GM21737 (cell line): ENCODE measurements around the gene HERC6.
"Not testable (repeated sequence)": the region's sequence is repeated elsewhere in the genome, so short reads cannot be mapped to it uniquely, and the experiment has no call there.

Experiments
- ATAC-seq: cut with Tn5 transposase; IDR thresholded peaks from one replicate; pipeline ENCODE4 v1.9.1; 2021; ENCODE audit warnings: mild to moderate bottlenecking, moderate library complexity; ENCODE audit not compliant: unreplicated experiment

Gene HERC6

DNA sequence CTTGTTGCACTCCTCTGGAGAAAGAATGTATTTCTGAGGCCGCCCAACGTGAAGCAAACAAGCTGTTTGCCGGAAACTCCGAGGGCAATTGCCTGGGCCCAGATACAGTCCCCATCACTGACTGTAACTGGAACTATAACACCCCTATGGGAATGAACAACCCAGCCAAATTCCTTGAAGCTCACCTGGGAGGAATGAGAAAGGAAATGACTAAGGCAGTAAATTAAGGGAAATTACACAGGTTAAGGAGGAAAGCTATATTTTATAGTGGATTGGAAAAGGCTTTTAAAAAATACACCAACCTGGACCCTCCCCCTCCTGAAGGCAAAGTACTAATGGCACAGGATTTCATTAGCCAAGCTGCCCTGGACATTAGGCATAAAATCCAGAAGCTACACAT is 66.6 kb downstream of the HERC6 start:
- ATAC-seq: no peak

GRCh38 chr4:88446124-88446523 is 67.5 kb downstream of the HERC6 start:
- ATAC-seq: no peak

GRCh38 chr4:88447371-88448095 is 68.9 kb downstream of the HERC6 start:
- ATAC-seq: no peak

- not testable (repeated sequence) for ATAC-seq
Observed at GRCh38 chr4:88448211-88448765, 69.6 kb downstream of the HERC6 start.

DNA sequence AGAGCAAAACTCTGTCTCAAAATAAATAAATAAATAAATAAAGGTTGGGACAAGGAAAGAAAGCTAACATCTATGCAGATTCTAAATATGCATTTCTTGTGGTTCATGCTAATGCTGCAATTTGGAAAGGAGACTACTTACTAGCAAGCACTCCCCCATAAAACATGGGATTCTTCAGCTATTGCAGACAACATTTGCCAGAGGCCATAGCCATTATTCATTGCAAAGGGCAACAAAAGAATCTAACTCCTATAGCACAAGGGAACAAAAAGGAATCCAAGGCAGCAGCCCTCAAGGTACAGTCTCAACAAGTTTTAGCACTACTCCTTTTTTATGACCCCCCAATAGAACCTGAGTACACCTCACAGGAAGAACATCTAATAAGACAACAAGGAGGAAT is 70.2 kb downstream of the HERC6 start:
- no peak for ATAC-seq

- no peak for ATAC-seq
Observed at GRCh38 chr4:88449290-88449689, 70.6 kb downstream of the HERC6 start.

DNA sequence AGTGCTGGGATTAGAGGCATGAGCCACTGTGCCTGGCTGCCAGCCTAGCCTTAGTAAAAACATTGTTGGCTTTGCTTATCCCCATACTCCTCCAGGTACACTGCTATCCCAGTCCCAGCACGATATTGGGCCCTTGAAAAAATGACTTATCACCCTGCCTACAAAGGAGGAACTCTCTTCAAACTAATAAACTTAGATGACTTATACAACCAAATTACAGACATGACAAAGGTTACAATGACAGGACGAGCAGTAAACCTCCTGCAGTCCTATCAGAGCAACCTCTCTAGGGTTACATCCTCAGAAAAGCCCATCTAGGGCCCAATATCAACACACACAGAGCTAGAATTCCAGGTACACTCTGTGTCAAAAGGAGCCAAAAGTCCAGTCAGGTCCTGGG is 72.6 kb downstream of the HERC6 start:
- ATAC-seq: no peak

DNA sequence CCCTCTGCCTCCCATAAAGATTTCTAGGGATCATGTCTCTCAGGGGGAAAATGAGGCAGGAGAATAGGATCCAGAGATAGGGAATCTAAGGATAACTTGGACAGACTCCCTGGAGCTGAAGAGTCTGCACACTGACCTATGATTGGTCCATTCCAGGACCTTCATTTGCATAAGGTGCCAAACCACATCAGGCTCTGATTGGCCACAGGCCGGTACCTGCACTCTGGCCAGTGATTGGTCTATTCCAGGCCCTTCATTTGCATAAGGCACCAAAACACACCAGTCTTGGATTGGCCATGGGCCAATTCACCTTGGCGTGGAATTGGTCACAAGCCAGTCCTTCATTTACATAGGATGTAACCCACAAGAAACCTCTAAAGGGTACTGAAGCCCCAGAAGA is 74.3 kb downstream of the HERC6 start:
- no peak for ATAC-seq

- peak; percentile 90 for ATAC-seq
Observed at GRCh38 chr4:88456670-88457306, 78.1 kb downstream of the HERC6 start, which contains the start of gene HERC5. TSS of gene HERC5 (plus strand) at chr4:88457119. CDS start at chr4:88457270, 151 bp downstream.

DNA sequence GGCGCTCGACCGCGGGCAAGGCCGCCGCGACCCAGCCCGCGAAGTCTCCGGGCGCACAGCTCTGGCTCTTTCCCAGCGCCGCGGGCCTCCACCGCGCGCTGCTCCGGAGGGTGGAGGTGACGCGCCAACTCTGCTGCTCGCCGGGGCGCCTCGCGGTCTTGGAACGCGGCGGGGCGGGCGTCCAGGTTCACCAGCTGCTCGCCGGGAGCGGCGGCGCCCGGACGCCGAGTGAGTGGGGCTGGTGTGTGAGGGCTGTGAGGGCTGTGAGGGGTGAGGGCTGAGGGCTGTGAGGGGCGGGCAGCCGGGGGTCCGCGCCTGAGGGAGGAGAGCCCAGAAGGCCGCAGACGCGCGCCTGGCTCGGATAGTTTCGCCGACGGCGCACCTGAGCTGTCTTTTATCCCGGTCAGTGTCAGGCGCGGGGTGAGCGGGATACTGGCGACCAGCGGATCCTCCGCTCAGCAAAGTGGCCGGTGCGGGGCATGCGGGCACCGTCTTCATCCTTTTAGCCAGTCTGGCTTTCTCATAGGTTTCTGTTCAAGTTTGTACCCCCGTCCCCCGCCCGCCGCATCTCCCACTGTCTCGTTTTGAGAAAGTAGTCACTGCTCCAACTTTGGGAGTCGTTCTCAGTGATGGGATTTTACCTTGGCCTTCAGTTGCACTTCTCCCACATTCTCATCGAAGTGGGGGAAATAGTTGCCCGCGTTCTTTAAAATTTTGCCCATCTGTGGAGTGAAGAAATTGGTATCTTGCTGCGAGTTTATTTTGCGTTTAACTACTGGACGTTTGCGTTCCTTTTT is 78.9 kb downstream of the HERC6 start:
- ATAC-seq: peak; percentile 47

DNA sequence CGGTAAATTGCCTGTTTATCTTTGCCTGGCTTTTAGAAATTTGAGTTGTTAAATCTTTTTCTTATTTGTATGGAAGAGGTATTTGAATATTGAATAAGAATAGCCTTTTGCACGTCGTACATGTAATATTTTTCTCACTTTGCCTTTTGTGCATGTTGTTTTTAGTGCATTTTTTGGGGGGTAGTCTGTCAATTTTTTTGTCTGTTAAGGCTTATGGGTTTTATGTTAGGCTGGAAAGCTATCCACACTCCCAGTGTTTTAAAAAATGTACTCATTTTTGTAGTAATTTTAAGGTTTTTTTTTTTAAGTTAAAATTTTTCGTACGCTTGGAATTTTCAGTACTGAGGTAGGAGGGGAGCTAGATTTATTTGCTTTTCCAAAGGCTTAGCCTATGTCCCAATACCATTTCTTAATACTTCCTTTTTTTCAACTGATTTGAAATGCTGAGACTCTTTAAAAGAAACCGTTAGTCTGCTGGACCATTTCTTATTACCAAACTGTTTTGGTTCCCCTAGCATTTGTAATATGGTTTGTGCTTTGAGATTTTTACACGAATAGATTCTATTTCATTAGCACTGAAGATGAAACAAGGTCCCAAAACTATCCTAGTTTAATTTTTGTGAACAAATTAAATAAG is 79.6 kb downstream of the HERC6 start:
- no peak for ATAC-seq

- ATAC-seq: no peak
Observed at GRCh38 chr4:88465653-88466192, 87.1 kb downstream of the HERC6 start.

- no peak for ATAC-seq
Observed at GRCh38 chr4:88467392-88467791, 88.7 kb downstream of the HERC6 start.

DNA sequence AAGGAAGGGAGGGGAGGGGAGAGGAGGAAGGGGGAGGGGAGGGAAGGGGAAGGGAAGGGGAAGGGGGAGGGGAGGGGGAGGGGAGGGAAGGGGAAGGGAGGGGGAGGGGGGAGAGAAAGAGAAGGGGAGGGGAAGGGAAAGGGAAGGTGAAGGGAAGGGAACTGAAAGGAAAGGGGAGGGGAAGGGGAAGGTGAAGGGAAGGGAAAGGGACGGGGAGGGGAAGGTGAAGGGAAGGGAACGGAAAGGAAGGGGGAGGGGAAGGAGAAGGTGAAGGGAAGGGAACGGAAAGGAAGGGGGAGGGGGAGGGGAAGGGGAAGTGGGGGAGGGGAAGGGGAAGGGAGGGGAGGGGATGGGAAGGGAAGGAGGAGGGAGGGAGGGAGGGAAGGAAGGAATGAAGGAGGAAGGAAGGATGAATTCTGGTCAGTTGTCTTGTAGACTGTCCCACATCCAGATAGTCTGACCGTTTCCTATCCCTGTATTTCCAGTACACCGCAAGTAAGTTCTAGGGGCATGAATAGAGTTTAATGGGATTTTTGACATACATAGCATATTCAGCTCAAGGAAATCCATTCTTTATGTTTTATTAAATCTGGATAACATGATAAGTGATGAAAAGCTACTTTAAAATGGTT is 98.7 kb downstream of the HERC6 start:
- ATAC-seq: no peak

- ATAC-seq: no peak
Observed at GRCh38 chr4:88478247-88478646, 99.6 kb downstream of the HERC6 start.

- no peak for ATAC-seq
Observed at GRCh38 chr4:88481537-88481936, 102.9 kb downstream of the HERC6 start.

GRCh38 chr4:88489100-88489761 is 110.6 kb downstream of the HERC6 start:
- ATAC-seq: no peak
